ENCODE measurements around the gene FAM32A.

Gene FAM32A

GRCh38 chr19:16233081-16233776 is 48.0 kb downstream of the FAM32A start:
- no peaks in the 10 kb centered on the region for H3K4me1 ChIP-seq
- intact Hi-C loops (cut with DNase I; ENCODE audit: low total_unique reads), result no loop called here
- H3K27ac ChIP-seq, result no peak overlapping the region
- no peaks in the 10 kb centered on the region for H3K9me3 ChIP-seq
- TF ChIP-seq CTCF (IDR thresholded peaks at IDR 0.05), result no peak
- H3K4me3 ChIP-seq, result no peak overlapping the region
- peak in 1 of 2 donors; percentile 63 for DNase-seq
- H3K27me3 ChIP-seq, result no peaks in the 10 kb centered on the region
- H3K36me3 ChIP-seq, result peaks cover 70 to 84% (median 83%) of the 10 kb centered on the region in 3 donors

GRCh38 chr19:16233836-16234551 is 48.8 kb downstream of the FAM32A start:
- no peaks in the 10 kb centered on the region for H3K9me3 ChIP-seq
- H3K4me3 ChIP-seq, result no peak overlapping the region
- intact Hi-C loops (cut with DNase I; ENCODE audit: low total_unique reads), result no loop called here
- no peak for TF ChIP-seq CTCF (IDR thresholded peaks at IDR 0.05)
- H3K36me3 ChIP-seq, result peaks cover 62 to 77% (median 76%) of the 10 kb centered on the region in 3 donors
- H3K27me3 ChIP-seq, result no peaks in the 10 kb centered on the region
- H3K4me1 ChIP-seq, result no peaks in the 10 kb centered on the region
- peak in 1 of 2 donors; percentile 63 for DNase-seq
- H3K27ac ChIP-seq, result no peak overlapping the region

DNA sequence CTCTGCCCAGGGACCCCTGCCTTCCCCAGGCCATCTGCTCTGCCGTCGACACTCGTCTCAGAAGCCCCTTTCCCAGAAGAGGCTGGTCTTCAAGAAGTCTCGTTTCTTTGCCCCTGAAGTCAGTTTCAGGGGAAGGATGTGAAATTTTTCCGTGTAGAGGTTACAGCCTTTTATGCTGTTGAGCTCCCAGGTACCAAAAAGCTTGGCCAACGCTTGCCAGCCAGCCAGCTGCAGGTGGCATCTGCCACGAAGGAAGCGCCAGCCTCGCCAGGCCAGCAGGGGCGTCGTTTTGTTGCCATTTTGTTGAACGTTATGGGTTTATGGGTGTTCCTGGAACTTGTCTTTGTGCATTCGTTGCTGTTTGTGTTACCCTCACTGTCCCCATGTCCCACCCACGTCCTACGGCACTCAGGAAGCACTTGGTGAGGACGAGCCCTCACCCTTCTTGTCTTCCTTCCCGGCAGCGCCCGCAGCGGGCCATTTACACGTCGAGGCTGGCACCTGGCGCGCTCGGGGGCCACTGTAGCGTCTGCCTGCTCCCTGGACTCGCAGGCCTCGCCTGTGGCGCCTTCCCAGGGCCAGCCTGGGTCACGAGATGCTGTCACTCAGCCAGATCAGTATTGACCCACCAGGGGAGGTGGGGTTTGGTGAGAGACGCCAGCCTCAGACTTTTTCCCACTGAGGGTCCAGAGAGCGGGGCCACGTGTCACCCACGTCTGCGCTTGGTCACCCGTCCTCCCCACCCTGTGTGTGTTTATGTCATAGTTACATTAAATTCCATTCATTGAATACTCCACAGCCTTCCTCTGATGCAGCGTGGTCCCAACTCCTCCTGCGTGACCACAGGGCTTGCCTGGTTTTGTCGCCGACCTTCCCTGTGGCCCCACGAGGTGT is 49.6 kb downstream of the FAM32A start:
- H3K4me1 ChIP-seq, result no peaks in the 10 kb centered on the region
- DNase-seq, result peak in 1 of 2 donors; percentile 51
- H3K4me3 ChIP-seq, result no peak overlapping the region
- intact Hi-C loops (cut with DNase I; ENCODE audit: low total_unique reads), result no loop called here
- no peaks in the 10 kb centered on the region for H3K9me3 ChIP-seq
- H3K36me3 ChIP-seq, result peaks cover 57 to 69% (median 68%) of the 10 kb centered on the region in 3 donors
- no peak for TF ChIP-seq CTCF (IDR thresholded peaks at IDR 0.05)
- H3K27me3 ChIP-seq, result no peaks in the 10 kb centered on the region
- no peak overlapping the region for H3K27ac ChIP-seq

DNA sequence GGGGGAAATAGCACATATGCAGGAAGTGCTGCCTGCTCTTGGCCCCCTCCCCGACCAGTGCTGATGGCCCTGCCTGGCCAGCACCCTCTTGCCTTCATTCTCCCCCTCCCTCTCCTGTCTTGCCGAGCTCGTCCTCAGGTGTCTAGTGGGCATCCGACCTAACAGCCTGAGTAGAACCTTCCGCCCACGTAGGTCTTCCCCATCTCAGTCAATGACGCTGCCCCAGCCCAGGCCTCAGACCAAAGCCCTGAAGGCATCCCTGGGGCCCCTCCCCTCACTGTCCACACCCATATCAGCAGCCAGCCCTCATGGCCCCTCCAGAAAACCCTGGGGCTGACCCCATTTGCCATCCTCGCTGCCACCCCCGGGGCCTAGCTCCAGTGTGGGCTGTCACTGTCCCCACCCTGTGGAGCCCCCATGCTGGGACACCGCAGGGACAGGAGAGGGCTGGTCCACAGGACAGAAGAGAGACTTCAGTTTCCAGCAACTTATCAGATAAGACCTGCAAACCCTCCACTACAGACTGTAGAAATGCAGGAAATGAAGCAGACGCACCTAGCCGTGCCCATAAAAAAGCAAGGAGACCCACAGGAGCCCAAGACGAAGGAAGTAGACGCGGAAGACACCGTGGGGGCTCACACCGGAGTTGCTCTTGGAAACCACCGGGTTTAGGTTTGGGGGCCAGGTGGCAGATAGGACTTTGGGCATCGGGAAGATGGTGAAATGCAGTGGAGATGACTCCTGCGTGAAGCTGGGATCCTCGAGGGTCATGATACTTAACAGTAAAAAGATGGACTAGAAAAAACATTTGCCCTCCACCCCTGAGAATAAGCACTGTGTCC is 50.8 kb downstream of the FAM32A start:
- Histone ChIP-seq H3K4me3 (no peak overlapping the region), H3K27me3 (no peaks in the 10 kb centered on the region), H3K36me3 (peaks cover 54 to 57% (median 57%) of the 10 kb centered on the region in 3 donors), H3K9me3 (no peaks in the 10 kb centered on the region), H3K4me1 (no peaks in the 10 kb centered on the region), H3K27ac (no peak overlapping the region)
- DNase-seq, result peak in 1 of 2 donors; percentile 62
- intact Hi-C loops (cut with DNase I; ENCODE audit: low total_unique reads), result no loop called here
- no peak for TF ChIP-seq CTCF (IDR thresholded peaks at IDR 0.05)

Data from tibial artery (tissue), 4 donors.